Activated T-cell treated with anti-CD3 and anti-CD28 coated beads, Interleukin-2, amount 50 U/mL, for 48 hours (primary cell): Measurements from ENCODE around the gene PDCD2L.
"Not testable (repeated sequence)": the region's sequence is repeated elsewhere in the genome, so short reads cannot be mapped to it uniquely, and the experiment has no call there.

Experiments used
- DNase-seq, 2 experiments: peaks; one replicate each; pipeline ENCODE4 v3.0.0-alpha.2; 2020

The PDCD2L gene, protein sequence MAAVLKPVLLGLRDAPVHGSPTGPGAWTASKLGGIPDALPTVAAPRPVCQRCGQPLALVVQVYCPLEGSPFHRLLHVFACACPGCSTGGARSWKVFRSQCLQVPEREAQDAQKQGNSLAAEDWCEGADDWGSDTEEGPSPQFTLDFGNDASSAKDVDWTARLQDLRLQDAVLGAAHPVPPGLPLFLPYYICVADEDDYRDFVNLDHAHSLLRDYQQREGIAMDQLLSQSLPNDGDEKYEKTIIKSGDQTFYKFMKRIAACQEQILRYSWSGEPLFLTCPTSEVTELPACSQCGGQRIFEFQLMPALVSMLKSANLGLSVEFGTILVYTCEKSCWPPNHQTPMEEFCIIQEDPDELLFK

DNA sequence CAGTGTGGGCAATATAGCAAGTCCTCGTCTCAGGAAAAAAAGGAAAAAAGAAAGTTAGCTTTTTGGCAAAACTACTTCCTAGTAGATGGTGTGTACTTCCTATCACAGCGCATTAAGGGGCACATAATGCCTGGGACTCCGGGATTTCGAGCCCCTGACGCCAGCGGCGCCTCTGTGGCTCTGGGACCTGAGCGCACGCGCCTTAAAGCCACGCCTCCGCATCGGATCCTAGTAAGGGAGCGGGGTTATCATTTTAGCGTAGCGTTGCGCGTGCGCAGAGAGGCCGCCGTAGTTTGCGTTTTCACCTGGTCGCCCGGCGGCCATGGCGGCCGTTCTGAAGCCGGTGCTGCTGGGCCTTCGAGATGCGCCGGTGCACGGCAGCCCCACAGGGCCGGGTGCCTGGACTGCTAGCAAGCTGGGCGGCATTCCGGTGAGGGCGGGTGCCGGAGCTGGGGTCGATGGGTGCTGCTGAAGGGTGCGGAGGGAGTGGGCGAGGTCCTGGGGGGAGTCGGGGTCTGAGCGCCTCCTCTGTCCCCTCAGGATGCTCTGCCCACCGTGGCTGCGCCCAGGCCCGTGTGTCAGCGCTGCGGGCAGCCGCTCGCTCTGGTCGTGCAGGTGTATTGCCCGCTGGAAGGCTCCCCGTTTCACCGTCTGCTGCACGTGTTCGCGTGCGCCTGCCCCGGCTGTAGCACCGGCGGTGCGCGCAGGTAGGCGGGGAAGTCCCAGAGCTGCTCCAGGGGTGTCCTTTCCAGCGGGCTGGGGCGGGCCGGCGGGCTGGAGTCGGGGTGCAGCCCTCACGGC lies at the start of gene PDCD2L:
Gene PDCD2L, plus strand, starts transcription at position 291 of the 801 bp plus-strand sequence. Its CDS starts 32 bp downstream, at position 323.
- peak; percentile 94 to 95 for DNase-seq

DNA sequence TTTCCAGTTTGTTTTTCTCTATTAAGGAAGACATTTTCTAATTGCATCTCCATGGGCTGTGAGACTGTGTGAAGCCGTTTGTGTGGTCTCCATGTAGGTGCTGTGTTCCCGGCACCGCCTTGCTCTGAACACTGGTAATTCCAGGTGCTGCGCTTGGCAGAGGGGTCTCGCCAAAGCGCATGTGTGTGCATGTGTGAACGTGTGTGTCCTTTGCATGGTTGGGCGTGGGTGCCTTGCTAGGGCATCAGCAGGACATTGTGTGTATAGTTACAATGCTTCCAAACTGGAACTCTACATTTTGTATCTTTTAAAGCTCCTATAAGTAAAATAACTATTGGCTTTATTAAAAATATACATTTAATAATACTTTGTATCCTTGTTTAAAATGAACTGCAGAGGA lies 49.0 kb upstream of the PDCD2L start:
- DNase-seq: no peak

DNA sequence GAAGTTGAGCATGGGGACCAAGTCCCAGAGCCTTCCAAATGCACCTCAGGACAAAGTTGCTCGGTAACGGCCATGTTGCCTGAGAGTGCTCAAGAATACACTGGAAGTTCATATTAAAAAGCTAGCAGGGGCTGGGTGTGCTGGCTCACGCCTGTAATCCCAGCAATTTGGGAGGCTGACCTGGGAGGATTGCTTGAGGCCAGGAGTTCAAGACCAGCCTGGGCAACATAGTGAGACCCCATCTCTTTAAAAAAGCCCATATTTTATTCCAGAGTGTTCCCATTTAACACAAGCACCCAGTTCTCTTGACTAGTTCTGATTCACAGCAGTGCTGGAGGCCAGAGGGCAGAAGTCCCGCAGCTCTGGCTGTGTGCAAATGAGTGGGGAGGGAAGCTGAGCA lies 47.3 kb upstream of the PDCD2L start:
- no peak for DNase-seq

DNA sequence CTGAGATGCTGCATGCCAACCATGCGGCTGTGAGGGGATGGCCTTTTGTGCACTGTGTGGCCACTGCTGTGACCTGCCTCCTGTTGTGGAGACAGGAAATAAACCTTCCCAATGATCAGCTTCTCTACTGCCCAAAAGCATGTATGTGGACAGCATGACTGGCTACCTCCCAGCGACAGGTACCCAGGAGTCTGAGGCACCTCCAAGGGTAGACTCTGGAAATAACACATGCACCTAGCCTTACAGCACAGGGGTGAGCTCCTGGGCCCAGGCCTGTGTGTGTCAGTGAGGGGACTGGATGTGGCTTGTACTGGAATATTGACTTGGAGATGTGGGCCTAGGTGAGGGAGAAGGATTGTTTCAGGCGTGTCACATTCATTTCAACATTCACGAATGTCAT lies 46.8 kb upstream of the PDCD2L start:
- no peak for DNase-seq

DNA sequence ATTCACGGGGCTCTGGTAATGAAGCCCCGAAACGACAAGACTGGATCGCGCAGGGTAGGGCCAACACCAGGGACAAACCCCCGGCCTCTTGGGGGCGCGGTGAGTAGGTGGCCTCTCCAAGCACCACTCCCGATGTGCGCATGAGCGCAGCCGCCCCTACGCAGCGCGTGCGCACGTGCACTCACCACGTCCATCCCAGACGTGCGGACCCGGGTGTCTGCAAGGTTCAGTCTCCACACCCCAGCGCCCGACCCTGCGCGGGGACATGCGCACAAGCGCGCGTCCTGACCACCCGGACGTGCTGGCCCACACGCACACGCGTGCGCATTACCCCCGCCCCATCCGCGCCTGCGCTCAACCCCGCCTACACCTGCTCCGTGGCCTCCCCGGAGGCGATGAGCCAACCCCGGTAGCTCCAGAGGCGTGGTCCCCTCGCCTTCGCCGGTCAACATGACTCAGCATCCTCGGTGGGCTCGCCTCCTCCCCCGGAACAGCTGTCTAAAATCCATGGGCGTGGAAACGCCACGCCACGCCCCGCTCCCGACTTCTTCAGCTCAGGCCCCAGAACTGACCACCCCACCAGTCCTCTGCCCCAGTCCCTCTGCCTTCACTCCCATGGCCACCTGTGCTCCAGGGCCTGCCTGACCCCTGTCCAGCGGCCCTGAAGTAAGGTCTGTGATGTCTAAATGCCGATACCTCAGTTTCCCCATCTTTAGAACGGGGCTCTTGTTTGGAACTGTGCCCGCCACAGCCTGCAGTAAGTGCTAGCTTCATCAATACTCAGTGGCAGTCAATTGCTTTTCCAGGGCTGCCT lies 44.9 kb upstream of the PDCD2L start:
- DNase-seq: peak; percentile 99

DNA sequence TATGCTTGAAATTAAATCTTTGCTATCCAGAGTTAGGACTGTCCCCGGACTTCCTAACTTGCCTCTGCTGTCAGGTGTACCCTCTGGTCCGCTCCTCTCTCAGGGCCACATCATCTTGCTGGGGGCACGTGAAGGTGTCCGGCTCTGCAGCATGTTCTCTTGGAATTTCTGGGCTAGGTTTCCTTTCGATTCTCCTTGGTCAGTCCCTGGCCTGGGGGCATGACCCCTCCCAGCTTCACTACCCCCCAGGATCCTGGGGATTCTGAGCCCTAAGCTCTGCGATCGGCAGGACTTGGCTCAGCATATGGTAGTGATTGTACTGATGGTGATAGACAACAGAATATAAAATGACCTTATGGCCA lies 44.3 kb upstream of the PDCD2L start:
- DNase-seq: no peak

DNA sequence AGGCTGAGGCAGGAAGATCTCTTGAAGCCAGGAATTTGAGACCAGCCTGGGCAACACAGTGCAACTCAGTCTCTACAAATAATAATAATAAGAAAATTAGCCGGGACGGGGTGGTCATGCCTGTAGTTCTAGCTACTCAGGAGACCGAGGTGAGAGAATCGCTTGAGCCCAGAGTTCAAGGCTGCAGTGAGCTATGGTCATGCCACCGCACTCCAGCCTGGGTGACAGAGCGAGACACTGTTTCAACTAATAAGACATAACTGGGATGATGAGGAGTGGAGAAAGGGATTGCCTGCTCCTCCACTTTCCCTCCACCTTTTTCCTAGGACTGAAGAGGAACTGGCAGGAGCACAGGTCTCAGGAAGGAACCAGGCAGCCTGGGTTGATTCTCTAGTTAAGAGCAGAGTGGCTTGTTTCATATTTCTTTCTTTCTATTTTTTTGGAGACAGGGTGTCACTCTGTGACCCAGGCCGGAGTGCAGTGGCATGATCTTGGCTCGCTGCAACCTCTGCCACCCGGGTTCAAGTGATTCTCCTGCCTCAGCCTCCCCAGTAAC lies 43.8 kb upstream of the PDCD2L start:
- no peak for DNase-seq

DNA sequence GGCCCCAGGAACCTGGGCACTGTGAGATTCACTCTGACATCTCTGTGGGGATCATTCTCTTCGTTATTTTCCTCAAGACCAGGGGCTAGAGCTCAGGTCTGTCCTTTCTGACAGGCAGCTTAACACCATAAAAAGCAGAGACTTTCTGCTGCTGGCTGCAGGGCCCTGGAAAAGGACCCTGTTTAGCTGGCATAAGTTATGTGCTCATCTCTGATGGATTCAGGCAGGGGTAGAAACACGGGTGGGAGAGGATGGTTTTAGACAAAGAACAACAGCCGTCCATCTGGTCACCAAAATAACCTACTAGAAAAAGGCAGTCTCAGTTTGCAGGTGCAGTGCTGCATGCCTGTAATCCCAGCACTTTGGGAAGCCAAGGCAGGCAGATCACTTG lies 41.5 kb upstream of the PDCD2L start:
- no peak for DNase-seq

DNA sequence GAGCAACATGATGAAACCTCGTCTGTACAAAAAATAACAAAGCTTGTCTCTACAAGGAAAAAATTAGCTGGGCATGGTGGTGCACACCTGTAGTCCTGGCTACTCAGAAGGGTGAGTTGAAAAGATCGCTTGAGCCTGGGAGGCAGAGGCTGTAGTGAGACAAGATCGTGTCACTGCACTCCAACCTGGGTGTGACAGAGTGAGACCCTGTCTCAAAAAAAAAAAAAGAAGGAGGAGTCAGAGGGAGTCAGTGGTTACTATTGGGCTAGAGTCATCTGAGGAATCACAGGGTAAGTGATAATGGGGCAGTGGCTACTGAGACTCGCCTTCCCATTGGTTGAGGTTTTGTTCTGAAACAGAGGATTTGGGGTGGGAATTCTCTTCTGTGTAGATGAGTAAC lies 41.1 kb upstream of the PDCD2L start:
- DNase-seq: no peak

DNA sequence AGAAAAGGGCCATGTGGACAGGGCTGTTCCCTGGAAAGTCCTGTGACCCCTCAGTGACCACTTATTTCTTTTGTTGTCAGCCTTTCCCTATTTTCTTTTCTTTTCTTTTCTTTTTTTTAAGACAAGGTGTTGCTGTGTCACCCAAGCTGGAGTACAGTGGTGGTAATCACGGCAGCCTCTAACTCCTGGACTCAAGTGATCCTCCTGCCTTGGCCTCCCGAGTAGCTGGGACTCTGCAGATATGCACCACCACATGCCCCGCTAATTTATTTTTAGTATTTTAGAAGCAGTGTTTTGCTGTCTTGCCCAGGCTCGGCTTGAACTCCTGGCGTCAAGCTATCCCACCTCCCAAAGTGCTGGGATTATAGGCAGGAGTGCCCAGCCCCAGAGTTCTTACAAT lies 40.3 kb upstream of the PDCD2L start:
- DNase-seq: no peak

DNA sequence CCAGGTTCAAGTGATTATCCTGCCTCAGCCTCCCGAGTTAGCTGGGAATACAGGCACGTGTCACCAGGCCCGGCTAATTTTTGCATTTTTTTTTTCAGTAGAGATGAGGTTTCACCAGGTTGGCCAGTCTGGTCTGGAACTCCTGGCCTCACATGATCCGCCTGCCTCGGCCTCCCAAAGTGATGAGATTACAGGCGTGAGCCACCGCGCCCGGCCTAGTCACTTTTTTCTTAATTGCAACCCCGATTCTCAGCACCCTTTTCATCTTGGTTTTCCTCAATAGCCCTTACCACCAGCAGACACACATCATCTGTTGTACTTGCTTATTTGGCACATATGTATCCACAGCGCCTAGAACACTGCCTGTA lies 39.8 kb upstream of the PDCD2L start:
- DNase-seq: no peak

DNA sequence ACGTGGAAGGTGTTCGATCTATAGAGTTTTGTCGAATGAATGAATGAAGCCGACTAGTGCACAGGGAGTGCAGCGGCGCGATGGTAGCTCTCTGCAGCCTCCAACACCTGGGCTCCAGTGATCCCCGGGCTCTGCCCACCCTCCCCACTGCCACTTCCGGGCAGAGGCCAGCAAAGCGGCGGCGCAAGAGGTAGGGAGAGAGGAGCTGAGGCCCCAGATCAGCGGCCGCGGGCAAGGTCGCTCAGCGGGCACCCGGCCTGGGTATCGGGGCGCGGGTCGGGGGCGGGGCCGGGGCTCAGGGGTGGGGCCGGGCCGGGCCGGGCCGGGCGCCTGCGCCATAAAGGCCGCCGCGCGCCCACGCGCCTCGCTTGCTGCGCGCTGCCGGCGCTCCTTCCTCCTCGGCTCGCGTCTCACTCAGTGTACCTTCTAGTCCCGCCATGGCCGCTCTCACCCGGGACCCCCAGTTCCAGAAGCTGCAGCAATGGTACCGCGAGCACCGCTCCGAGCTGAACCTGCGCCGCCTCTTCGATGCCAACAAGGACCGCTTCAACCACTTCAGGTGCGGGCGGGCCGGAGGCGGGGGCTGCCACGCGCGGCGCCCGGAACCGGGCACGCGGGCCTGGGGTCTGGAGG lies 39.3 kb upstream of the PDCD2L start, which contains the start of gene GPI:
Gene GPI, plus strand, starts transcription at position 367 of the 633 bp plus-strand sequence. Its CDS starts 71 bp downstream, at position 438.
- peak; percentile 81 to 85 for DNase-seq

DNA sequence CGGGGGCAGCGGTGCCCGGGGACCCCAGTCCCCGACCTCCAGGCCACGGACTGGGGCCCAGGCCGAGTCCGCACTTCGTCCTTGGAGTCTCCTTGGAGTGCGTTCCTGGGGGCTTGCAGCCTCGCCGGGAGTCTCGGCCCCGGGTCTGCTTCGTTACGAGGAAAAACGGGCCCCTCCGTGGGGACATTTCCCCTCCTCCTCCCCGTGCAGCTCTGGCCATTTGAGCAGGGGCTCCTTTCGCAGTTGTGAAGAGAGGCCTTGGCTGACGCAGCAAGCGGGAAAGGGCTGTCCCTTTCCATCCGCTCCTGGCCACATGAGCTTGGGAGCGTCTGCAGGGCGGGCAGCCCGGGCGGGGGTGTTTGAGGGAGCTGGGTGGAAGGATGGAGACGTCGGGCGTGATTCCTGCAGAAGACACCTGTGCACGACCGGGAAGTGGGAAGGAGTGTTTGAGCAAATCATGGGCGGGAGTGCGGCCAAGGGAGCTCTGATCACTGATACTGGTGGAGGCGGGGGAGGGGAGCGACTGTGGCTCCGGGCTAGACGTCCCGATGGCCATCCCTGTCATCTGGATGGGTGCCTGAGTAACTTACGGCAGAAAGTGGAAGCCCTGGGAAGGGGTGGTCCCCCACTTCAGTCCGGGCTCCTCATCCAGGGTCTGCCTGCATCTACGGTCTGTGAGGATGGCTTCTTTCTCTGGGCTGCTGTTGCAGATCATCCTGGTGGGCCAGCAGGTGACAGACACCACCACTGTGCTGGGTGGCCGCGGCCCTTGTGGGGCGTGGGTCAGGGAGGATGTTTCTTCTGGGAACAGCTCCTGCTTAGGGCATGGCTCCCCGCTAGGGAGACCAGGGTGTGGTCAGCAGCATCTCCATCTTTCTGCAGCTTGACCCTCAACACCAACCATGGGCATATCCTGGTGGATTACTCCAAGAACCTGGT lies 38.5 kb upstream of the PDCD2L start:
- DNase-seq: peak; percentile 50 to 52

DNA sequence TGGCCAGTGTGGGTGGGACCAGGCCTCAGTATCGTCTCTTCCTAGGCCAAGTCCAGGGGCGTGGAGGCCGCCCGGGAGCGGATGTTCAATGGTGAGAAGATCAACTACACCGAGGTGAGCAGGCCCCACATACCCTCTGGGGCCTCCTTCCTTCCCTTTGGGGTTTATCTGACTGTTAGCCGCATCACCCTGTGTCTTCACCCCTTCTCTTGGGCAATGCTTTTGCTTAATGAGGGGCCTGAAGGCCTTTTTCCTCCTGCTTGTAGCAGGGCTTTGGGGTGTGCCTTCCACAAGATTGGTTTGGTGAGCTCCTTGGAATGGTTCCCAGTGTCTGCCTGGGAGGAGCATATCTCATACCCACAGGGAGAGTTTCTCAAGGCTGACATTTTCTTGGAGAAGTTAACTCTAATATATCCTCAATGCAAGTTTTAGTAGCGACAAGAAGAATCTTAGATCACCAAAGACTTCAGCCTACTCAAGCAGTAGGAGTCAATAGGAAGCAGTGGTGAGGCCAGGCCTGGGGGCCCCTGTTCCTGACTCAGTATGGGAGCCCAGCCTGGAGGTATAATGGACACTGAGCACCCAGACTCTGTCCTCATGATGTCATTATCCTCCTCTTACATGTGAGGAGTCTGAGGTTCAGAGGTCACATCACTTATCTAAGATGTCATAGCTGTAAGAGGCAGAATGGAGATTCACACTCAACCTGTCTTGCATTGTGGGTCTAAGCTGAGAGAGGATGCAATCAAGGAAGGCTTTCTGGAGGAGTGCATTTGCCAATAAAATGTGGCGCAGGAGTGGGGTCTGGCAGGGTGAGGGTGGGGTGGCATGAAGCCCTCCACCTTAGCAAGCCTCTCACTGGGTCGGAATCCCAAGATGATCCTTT lies 37.2 kb upstream of the PDCD2L start:
- DNase-seq: no peak

DNA sequence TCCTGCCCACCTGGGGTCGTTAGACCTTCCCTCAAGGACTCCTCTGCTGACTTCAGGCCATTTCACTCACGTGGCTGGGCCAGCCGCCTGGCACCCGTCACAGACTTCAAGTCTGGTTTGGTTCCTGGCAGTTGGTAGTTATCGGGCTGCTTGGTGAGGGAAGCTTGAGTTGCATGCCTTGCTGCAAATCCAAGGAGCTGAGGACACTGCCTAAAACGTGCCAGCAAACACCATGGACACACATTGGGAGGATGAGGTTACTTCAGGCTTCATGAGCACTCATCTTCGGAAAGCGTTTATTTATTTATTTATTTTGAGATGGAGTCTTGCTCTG lies 36.6 kb upstream of the PDCD2L start:
- DNase-seq: no peak

DNA sequence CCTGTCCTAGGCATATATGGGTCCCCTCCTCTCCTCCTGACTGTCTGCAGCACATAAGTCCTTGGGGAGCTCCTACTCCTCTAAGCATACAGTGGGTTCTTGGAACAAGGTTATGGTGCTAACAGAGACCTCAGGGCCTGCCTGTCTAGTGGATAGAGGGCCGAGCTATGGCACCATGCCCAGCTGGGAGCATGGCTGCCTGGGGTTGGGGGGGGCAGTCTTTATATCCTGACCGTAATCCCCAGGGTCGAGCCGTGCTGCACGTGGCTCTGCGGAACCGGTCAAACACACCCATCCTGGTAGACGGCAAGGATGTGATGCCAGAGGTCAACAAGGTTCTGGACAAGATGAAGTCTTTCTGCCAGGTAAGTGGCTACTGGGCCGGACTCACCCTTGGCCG lies 35.9 kb upstream of the PDCD2L start:
- no peak for DNase-seq

DNA sequence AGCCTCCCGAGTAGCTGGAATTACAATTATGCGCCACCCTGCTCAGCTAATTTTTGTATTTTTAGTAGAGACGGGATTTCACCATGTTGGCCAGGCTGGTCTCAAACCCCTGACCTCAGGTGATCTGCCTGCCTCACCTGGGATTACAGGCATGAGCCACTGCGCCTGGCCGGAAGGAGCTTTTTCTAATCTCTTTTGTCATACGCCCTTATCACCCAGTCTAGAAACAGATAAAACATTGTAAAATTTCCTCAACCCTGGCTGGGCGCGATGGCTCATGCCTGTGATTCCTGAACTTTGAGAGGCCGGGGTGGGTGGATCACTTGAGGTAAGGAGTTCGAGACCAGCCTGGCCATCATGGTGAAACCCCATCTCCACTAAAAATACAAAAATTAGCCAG lies 35.0 kb upstream of the PDCD2L start:
- not testable (repeated sequence) for DNase-seq

DNA sequence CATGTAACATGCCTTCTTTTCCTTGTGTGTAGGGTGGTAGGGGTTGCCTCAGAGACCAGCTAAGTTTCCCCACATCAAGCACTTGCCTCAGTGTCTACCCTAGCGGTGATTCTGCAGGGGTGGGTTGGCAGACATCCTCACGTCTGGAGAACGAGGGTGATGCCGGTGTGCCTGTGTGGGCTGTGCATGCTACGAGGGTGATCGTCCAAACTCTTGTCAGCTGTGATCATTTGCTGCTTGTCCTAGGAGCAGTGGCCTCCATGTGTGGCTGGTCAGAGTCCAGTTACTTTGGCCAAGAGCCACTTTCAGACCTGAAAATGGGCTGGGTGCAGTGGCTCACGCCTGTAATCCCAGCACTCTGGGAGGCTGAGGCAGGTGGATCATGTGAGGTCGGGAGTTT lies 34.1 kb upstream of the PDCD2L start:
- DNase-seq: no peak

DNA sequence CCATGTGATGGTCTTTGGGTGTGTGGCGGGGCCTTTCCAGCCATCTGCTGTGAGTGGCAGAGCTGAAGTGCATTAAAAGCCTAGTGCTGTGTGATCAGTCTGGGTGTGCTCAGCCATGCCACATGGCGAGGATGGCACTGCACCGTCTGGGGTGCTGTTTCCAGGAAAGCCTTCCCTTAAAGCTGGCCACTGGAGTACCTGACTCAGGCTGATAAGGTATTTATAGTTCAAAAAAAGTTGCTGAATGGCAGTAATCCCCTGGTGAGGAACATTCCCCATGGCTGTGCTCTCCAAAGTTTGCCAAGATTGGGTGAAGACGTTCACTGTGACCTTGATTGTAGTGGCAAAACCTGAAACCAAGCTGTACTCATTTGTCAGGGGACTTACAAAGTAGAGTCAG lies 33.2 kb upstream of the PDCD2L start:
- no peak for DNase-seq

DNA sequence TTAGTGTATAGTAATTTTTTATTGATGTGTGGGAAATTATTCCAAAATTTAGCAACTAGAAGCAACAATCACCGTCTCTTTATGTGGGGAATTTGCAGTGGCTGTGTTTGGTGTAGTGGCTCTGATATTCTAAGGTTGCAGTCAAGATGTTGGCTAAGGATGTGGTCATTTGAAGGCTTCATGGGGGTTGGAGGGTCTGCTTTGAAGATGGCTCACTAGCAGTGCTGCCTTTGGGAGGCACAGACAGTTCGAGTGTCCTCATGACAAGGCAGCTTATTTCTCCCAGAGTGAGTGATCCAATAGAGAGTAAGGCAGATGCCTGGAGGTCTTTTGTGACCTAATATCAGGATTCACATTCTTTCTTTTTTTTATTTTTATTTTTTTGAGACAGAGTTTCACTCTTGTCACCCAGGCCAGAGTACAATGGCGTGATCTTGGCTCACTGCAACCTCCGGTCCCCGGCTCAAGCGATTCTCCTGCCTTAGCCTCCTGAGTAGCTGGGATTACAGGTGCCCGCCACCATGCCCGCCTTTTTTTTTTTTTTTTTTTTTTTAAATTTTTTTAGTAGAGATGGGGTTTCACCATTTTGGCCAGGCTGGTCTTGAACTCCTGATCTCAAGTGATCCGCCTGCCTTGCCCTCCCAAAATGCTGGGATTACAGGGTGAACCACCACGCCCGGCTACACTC lies 30.5 kb upstream of the PDCD2L start:
- DNase-seq: no peak
